Bronchial epithelial cell (primary cell): ENCODE data around the gene EED. TPM values are rescaled to one million over a fixed set of nuclear protein-coding genes. Genes with fewer than 3 reads are reported as not detected.

ENCODE experiments used
- DNase-seq: peaks from one replicate; pipeline ENCODE4 v3.0.0-alpha.2; 2010; ENCODE audit warnings: low read depth
- FAIRE-seq: peaks from 2 replicates; lab custom pipeline; 2011; peaks lifted over from hg19 to GRCh38; lab: Jason Lieb, UNC
- H3K27me3 ChIP-seq: 2 replicates; pipeline ENCODE4 v1.5.1; 2011; ENCODE audit warnings: low read length; ENCODE audit not compliant: control insufficient read depth, insufficient read depth
- H3K36me3 ChIP-seq: 2 replicates; pipeline ENCODE4 v1.5.1; 2011; ENCODE audit warnings: low read length; ENCODE audit not compliant: control insufficient read depth, insufficient read depth
- H3K4me3 ChIP-seq: 2 replicates; pipeline ENCODE4 v1.5.1; 2011; ENCODE audit warnings: mild to moderate bottlenecking, low read depth, low read length, control low read depth
- total RNA-seq: library from RNA; depleted of rRNA; stranded (reverse); fragments of >200 nt; gene quantifications from 2 replicates; pipeline ENCODE4 v1.2.1, GENCODE V29; 2014
- TF ChIP-seq, protein P1 (sequence below): IDR thresholded peaks from 2 replicates; pipeline ENCODE4 v1.5.1; 2011; ENCODE audit warnings: mild to moderate bottlenecking, moderate library complexity, low read length, control low read depth, inconsistent platforms; ENCODE audit not compliant: insufficient read depth, severe bottlenecking

Gene EED
- total RNA-seq, 1 donor from 2014 or later: 13.7 TPM

DNA sequence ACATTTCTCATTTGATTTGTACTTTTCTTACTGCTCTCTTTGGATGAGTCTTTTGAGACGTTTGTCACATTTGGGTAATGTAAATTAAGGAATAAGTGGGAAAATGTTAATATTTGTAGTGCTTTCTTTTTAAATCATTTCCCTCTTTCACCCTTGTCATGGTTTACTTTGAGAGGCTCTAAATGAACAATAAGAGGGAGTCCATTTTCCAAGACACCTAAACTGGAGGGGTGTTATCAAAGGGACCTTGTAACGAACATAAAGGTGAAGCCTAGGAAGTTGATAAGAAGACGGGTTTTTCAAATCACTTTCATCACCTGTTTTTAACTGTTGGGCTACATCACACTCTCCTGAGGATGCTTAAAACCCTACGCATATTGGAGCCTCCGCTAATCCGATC, 12.1 kb downstream of the EED start:
- peaks cover 3% of the 10 kb centered on the region for H3K36me3 ChIP-seq
- FAIRE-seq (no peak), DNase-seq (no peak)
- no peaks in the 10 kb centered on the region for H3K27me3 ChIP-seq
- no peak overlapping the region for H3K4me3 ChIP-seq
- TF ChIP-seq, protein P1, sequence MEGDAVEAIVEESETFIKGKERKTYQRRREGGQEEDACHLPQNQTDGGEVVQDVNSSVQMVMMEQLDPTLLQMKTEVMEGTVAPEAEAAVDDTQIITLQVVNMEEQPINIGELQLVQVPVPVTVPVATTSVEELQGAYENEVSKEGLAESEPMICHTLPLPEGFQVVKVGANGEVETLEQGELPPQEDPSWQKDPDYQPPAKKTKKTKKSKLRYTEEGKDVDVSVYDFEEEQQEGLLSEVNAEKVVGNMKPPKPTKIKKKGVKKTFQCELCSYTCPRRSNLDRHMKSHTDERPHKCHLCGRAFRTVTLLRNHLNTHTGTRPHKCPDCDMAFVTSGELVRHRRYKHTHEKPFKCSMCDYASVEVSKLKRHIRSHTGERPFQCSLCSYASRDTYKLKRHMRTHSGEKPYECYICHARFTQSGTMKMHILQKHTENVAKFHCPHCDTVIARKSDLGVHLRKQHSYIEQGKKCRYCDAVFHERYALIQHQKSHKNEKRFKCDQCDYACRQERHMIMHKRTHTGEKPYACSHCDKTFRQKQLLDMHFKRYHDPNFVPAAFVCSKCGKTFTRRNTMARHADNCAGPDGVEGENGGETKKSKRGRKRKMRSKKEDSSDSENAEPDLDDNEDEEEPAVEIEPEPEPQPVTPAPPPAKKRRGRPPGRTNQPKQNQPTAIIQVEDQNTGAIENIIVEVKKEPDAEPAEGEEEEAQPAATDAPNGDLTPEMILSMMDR: no peak

DNA sequence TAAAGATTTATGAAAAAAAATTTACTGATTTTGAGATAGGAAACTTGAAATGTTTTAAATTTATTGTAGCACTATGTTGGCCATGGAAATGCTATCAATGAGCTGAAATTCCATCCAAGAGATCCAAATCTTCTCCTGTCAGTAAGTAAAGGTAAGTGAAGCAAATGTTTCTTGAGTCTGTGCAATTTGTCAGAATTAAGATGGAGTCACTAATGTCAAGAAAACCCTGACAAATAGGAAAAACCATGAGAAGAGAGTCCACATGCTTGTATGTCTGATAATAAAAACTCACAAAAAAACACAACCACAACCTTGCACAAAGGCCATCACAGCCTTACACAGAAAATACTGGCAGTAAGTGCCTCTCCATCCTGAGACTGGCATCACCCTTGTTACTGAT, 12.9 kb downstream of the EED start:
- TF ChIP-seq, protein P1: no peak
- no peak for FAIRE-seq
- Histone ChIP-seq H3K4me3 (no peak overlapping the region), H3K36me3 (peaks cover 3% of the 10 kb centered on the region), H3K27me3 (no peaks in the 10 kb centered on the region)
- no peak for DNase-seq

DNA sequence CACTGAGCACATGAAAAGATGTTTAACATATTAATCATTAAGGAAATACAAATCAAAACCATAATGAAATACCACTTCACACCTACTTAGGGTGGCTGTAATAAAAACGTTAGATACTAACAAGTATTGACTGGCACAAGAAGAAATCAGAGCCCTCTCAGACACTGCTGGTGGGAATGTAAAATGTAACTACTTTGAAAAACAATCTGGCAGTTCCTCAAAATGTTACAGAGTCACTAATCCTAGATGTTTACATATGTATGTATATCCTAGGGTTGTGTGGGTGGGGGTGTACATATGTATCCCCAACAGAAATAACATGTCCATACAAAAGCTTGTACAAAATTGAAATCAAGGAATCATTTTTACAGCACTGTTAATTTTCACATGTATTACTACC, 15.2 kb downstream of the EED start:
- FAIRE-seq (no peak), DNase-seq (peak; percentile 43)
- TF ChIP-seq, protein P1: no peak
- no peaks in the 10 kb centered on the region for H3K27me3 ChIP-seq
- peaks cover 5% of the 10 kb centered on the region for H3K36me3 ChIP-seq
- H3K4me3 ChIP-seq: no peak overlapping the region

GRCh38 chr11:86261328-86261727, 16.8 kb downstream of the EED start:
- Histone ChIP-seq H3K4me3 (no peak overlapping the region), H3K36me3 (peaks cover 5% of the 10 kb centered on the region), H3K27me3 (no peaks in the 10 kb centered on the region)
- FAIRE-seq (no peak), DNase-seq (no peak)
- TF ChIP-seq, protein P1: no peak

GRCh38 chr11:86262387-86262786, 17.8 kb downstream of the EED start:
- H3K27me3 ChIP-seq: no peaks in the 10 kb centered on the region
- peaks cover 3% of the 10 kb centered on the region for H3K36me3 ChIP-seq
- no peak for FAIRE-seq

GRCh38 chr11:86264649-86265048, 20.1 kb downstream of the EED start:
- Histone ChIP-seq H3K4me3 (no peak overlapping the region), H3K27me3 (no peaks in the 10 kb centered on the region), H3K36me3 (peaks cover 2% of the 10 kb centered on the region)
- DNase-seq: no peak
- TF ChIP-seq, protein P1: no peak
- FAIRE-seq: no peak

More at GRCh38 chr11:86262387-86262786, 17.8 kb downstream of the EED start:
- no peak overlapping the region for H3K4me3 ChIP-seq
- no peak for DNase-seq
- TF ChIP-seq, protein P1: no peak
